K562 (cell line): ENCODE measurements around the gene UBAP2. TPM values are rescaled to one million over a fixed set of nuclear protein-coding genes. Genes with fewer than 3 reads are reported as not detected.

ENCODE experiments used
- CTCF ChIP-seq, 3 experiments: IDR thresholded peaks in 2 of 3; conservative IDR thresholded peaks in 1 of 3; 2 replicates each; pipeline ENCODE4 v1.5.1; 2011 to 2012; ENCODE audit warnings: low read length in 3 of 3, mild to moderate bottlenecking in 3 of 3, control low read depth in 2 of 3, improper control_type of control experiment in 1 of 3, inconsistent platforms in 1 of 3, low read depth in 1 of 3, mixed read lengths in 1 of 3, moderate library complexity in 1 of 3; ENCODE audit not compliant: insufficient read depth in 2 of 3
- DEAF1 ChIP-seq: fragments of 450-650 bp; formaldehyde crosslinking; IDR thresholded peaks from 2 replicates; pipeline ENCODE4 v1.4.0; 2020; ENCODE audit warnings: mild to moderate bottlenecking, moderate library complexity
- PRMT5 ChIP-seq: sonication (generic); formaldehyde crosslinking; IDR thresholded peaks from 2 replicates; pipeline ENCODE4 v1.5.0; 2020; ENCODE audit warnings: missing genetic modification reagents
- THRB ChIP-seq: fragments of 450-650 bp; formaldehyde crosslinking; conservative IDR thresholded peaks from 2 replicates; pipeline ENCODE4 v1.4.0; 2022; ENCODE audit warnings: mild to moderate bottlenecking, missing genetic modification characterization
- UBTF ChIP-seq, 2 experiments: IDR thresholded peaks; 2 replicates each; pipeline ENCODE4 v1.6.1; 2012; ENCODE audit warnings: improper control_type of control experiment in 2 of 2, low read depth in 2 of 2, low read length in 2 of 2, borderline replicate concordance in 1 of 2
- ZNF431 ChIP-seq: sonication (generic); formaldehyde crosslinking; IDR thresholded peaks from 2 replicates; pipeline ENCODE4 v1.8.0; 2022; ENCODE audit warnings: mild to moderate bottlenecking, missing genetic modification reagents
- polyA plus RNA-seq, 8 experiments: library from polyadenylated mRNA; depleted of rRNA in 4 of 8; stranded (reverse) in 5 of 8; unstranded in 3 of 8; fragments of >200 nt; fragmentation: Nextera tagmentation in 2 of 8; fragmentation: Illumina TruSeq in 1 of 8; extraction: Ambion mirVana in 2 of 8; extraction: Trizol in 1 of 8; gene quantifications; 2 replicates each; pipeline versions ENCODE4 v1.2.1 to v1.2.3, GENCODE V29; 2011 to 2014; ENCODE audit warnings: inconsistent platforms in 1 of 8, missing spikeins in 1 of 8
- total RNA-seq, 7 experiments: library from RNA; depleted of rRNA in 6 of 7; stranded (reverse); fragments of >200 nt in 6 of 7; fragmentation: Illumina TruSeq in 2 of 7; extraction: Trizol in 2 of 7; gene quantifications; 2 replicates each; pipeline versions ENCODE4 v1.2.1 to v1.2.3, GENCODE V29; 2011 to 2021; ENCODE audit warnings: low replicate concordance in 1 of 7
- TF ChIP-seq, protein P1 (sequence below), 2 experiments: fragments of 450-650 bp in 1 of 2; IDR thresholded peaks; 2 replicates each; pipeline ENCODE4 v1.6.1; 2011 to 2017; ENCODE audit warnings: low read depth in 2 of 2, antibody characterized with exemption in 1 of 2, borderline replicate concordance in 1 of 2, low read length in 1 of 2, mild to moderate bottlenecking in 1 of 2, mixed read lengths in 1 of 2; ENCODE audit not compliant: control insufficient read depth in 1 of 2

UBAP2 gene
- total and polyA plus RNA-seq, 9 of the 15 experiments (the other 6 are each of a cell fraction or from before 2014, with no cell fraction given) = 8.7 to 47.9 (median 18.7) TPM

DNA sequence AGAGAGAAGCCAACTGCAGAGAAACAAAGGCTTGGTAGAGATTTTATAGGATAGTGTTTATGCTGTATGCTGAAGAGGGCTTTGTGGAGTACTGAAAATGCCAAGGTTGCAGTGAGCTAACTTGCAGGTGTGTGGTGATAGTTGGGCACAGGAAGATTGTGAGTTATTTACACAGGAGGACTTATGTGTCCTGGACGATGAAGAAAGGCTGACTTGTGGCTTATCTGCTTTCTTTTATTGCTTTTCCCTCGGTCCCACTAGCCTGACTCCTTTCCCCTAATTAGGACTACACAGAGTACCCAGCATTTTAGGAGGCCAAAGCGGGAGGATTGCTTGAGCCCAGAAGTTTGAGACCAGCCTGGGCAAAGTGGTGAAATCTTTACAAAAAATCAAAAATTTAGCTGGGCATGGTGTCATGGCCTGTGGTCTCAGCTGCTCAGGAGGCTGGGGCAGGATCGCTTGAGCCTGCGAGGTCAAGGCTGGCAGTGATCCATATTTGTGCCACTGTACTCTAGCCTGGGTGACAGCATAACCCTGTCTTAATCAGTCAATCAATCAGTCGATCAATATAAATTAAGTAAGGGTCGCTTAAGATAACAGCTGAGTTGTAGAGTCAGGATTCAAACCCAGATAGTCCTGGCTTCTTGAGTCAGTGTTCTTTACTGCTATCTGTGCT is 169.9 kb downstream of the UBAP2 start (continued):
- TF ChIP-seq CTCF (IDR thresholded peaks at IDR 0.05 in 2 of 3, conservative IDR thresholded peaks at IDR 0.05 in 1 of 3; ENCODE audit: insufficient read depth in 2 of 3, low read depth in 1 of 3, low read length in 3 of 3) (no peak), PRMT5 (CRISPR knock-in tag) (no peak), ZNF431 (CRISPR knock-in tag) (no peak), DEAF1 (CRISPR knock-in tag) (no peak), THRB (no peak), UBTF (IDR thresholded peaks at IDR 0.05; ENCODE audit: borderline replicate concordance in 1 of 2, low read depth in 2 of 2, low read length in 2 of 2) (no peak)
- TF ChIP-seq, protein P1, sequence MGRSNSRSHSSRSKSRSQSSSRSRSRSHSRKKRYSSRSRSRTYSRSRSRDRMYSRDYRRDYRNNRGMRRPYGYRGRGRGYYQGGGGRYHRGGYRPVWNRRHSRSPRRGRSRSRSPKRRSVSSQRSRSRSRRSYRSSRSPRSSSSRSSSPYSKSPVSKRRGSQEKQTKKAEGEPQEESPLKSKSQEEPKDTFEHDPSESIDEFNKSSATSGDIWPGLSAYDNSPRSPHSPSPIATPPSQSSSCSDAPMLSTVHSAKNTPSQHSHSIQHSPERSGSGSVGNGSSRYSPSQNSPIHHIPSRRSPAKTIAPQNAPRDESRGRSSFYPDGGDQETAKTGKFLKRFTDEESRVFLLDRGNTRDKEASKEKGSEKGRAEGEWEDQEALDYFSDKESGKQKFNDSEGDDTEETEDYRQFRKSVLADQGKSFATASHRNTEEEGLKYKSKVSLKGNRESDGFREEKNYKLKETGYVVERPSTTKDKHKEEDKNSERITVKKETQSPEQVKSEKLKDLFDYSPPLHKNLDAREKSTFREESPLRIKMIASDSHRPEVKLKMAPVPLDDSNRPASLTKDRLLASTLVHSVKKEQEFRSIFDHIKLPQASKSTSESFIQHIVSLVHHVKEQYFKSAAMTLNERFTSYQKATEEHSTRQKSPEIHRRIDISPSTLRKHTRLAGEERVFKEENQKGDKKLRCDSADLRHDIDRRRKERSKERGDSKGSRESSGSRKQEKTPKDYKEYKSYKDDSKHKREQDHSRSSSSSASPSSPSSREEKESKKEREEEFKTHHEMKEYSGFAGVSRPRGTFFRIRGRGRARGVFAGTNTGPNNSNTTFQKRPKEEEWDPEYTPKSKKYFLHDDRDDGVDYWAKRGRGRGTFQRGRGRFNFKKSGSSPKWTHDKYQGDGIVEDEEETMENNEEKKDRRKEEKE (IDR thresholded peaks at IDR 0.05; ENCODE audit: borderline replicate concordance in 1 of 2, control insufficient read depth in 1 of 2, low read depth in 2 of 2, low read length in 1 of 2) = no peak
